Activated naive CD8-positive, alpha-beta T cell treated with anti-CD3 and anti-CD28 coated beads, Interleukin-2, amount 50 U/mL, for 24 hours (primary cell): ENCODE data around the gene NDST4.
"Not testable (repeated sequence)": the region's sequence is repeated elsewhere in the genome, so short reads cannot be mapped to it uniquely, and the experiment has no call there.

Experiments
- ATAC-seq: fragments of 150-1000 bp; cut with Tn5 transposase; one replicate; pipeline ENCODE4 v1.10.0; 2021
- DNase-seq: peaks from one replicate; pipeline ENCODE4 v3.0.0; 2021
- H3K27ac Mint-ChIP-seq: one replicate; pipeline ENCODE4 v1.8.0; 2021; ENCODE audit warnings: mild to moderate bottlenecking, mixed read lengths
- H3K27me3 Mint-ChIP-seq: one replicate; pipeline ENCODE4 v1.8.0; 2021; ENCODE audit warnings: mixed read lengths
- H3K36me3 Mint-ChIP-seq: one replicate; pipeline ENCODE4 v1.8.0; 2021; ENCODE audit warnings: low read depth, mixed read lengths
- H3K4me1 Mint-ChIP-seq: one replicate; pipeline ENCODE4 v1.8.0; 2021; ENCODE audit warnings: mixed read lengths
- H3K4me3 Mint-ChIP-seq: one replicate; pipeline ENCODE4 v1.8.0; 2021; ENCODE audit warnings: mild to moderate bottlenecking, moderate library complexity, mixed read lengths
- H3K9me3 Mint-ChIP-seq: one replicate; pipeline ENCODE4 v1.8.0; 2021; ENCODE audit warnings: mixed read lengths

The NDST4 gene

GRCh38 chr4:114986133-114986532 is 127.3 kb downstream of the NDST4 start:
- Mint-ChIP-seq H3K27me3 (no peaks in the 10 kb centered on the region), H3K4me3 (no peak overlapping the region), H3K9me3 (peaks cover 7% of the 10 kb centered on the region), H3K27ac (no peak overlapping the region), H3K36me3 (no peaks in the 10 kb centered on the region), H3K4me1 (no peaks in the 10 kb centered on the region)
- no peak for DNase-seq
- ATAC-seq, result no peak

- Mint-ChIP-seq H3K36me3 (no peaks in the 10 kb centered on the region), H3K27me3 (no peaks in the 10 kb centered on the region), H3K4me1 (no peaks in the 10 kb centered on the region), H3K27ac (no peak overlapping the region), H3K4me3 (no peak overlapping the region), H3K9me3 (peaks cover 14% of the 10 kb centered on the region)
- DNase-seq (no peak), ATAC-seq (no peak)
Observed at GRCh38 chr4:114980932-114981708, 132.3 kb downstream of the NDST4 start.

GRCh38 chr4:114980399-114980798 is 133.0 kb downstream of the NDST4 start:
- not testable (repeated sequence) for DNase-seq, H3K4me3 Mint-ChIP-seq, H3K27ac Mint-ChIP-seq, ATAC-seq, H3K27me3 Mint-ChIP-seq, H3K36me3 Mint-ChIP-seq, H3K4me1 Mint-ChIP-seq
- H3K9me3 Mint-ChIP-seq, result peaks cover 14% of the 10 kb centered on the region

- DNase-seq, result no peak
- Mint-ChIP-seq H3K36me3 (no peaks in the 10 kb centered on the region), H3K27me3 (no peaks in the 10 kb centered on the region), H3K4me1 (no peaks in the 10 kb centered on the region), H3K27ac (no peak overlapping the region), H3K4me3 (no peak overlapping the region), H3K9me3 (peaks cover 10% of the 10 kb centered on the region)
- ATAC-seq, result no peak
Observed at GRCh38 chr4:114976901-114977300, 136.5 kb downstream of the NDST4 start.

GRCh38 chr4:114964026-114964425 is 149.4 kb downstream of the NDST4 start:
- no peak for ATAC-seq
- no peaks in the 10 kb centered on the region for H3K36me3 Mint-ChIP-seq
- no peak for DNase-seq
- H3K27ac Mint-ChIP-seq, result no peak overlapping the region
- no peaks in the 10 kb centered on the region for H3K27me3 Mint-ChIP-seq
- H3K4me3 Mint-ChIP-seq, result no peak overlapping the region
- H3K9me3 Mint-ChIP-seq, result peaks cover 8% of the 10 kb centered on the region
- H3K4me1 Mint-ChIP-seq, result no peaks in the 10 kb centered on the region

GRCh38 chr4:114945616-114946015 is 167.8 kb downstream of the NDST4 start:
- H3K4me1 Mint-ChIP-seq, result no peaks in the 10 kb centered on the region
- DNase-seq (no peak), ATAC-seq (no peak)
- no peaks in the 10 kb centered on the region for H3K36me3 Mint-ChIP-seq
- no peak overlapping the region for H3K4me3 Mint-ChIP-seq
- no peak overlapping the region for H3K27ac Mint-ChIP-seq
- H3K27me3 Mint-ChIP-seq, result no peaks in the 10 kb centered on the region
- peaks cover 4% of the 10 kb centered on the region for H3K9me3 Mint-ChIP-seq

GRCh38 chr4:114941503-114941902 is 171.9 kb downstream of the NDST4 start:
- no peaks in the 10 kb centered on the region for H3K27me3 Mint-ChIP-seq
- no peaks in the 10 kb centered on the region for H3K36me3 Mint-ChIP-seq
- no peak for ATAC-seq
- no peak overlapping the region for H3K4me3 Mint-ChIP-seq
- no peak overlapping the region for H3K27ac Mint-ChIP-seq
- peaks cover 8% of the 10 kb centered on the region for H3K9me3 Mint-ChIP-seq
- DNase-seq, result no peak
- no peaks in the 10 kb centered on the region for H3K4me1 Mint-ChIP-seq

- Mint-ChIP-seq H3K27ac (no peak overlapping the region), H3K36me3 (no peaks in the 10 kb centered on the region), H3K4me1 (no peaks in the 10 kb centered on the region), H3K9me3 (peaks cover 9% of the 10 kb centered on the region), H3K4me3 (no peak overlapping the region), H3K27me3 (no peaks in the 10 kb centered on the region)
- ATAC-seq (no peak), DNase-seq (no peak)
Observed at GRCh38 chr4:114927881-114928280, 185.5 kb downstream of the NDST4 start.

GRCh38 chr4:114926583-114926982 is 186.8 kb downstream of the NDST4 start:
- ATAC-seq, result no peak
- no peaks in the 10 kb centered on the region for H3K4me1 Mint-ChIP-seq
- no peak overlapping the region for H3K4me3 Mint-ChIP-seq
- H3K9me3 Mint-ChIP-seq, result peaks cover 9% of the 10 kb centered on the region
- H3K36me3 Mint-ChIP-seq, result no peaks in the 10 kb centered on the region
- no peak overlapping the region for H3K27ac Mint-ChIP-seq
- no peaks in the 10 kb centered on the region for H3K27me3 Mint-ChIP-seq
- DNase-seq, result no peak

- no peak overlapping the region for H3K27ac Mint-ChIP-seq
- no peak overlapping the region for H3K4me3 Mint-ChIP-seq
- no peaks in the 10 kb centered on the region for H3K27me3 Mint-ChIP-seq
- no peak for DNase-seq
- ATAC-seq, result no peak
- H3K36me3 Mint-ChIP-seq, result no peaks in the 10 kb centered on the region
- peaks cover 7% of the 10 kb centered on the region for H3K9me3 Mint-ChIP-seq
- H3K4me1 Mint-ChIP-seq, result no peaks in the 10 kb centered on the region
Observed at GRCh38 chr4:114924311-114924710, 189.1 kb downstream of the NDST4 start.

GRCh38 chr4:114922592-114922933 is 190.9 kb downstream of the NDST4 start:
- no peak for DNase-seq
- H3K27ac Mint-ChIP-seq, result no peak overlapping the region
- no peaks in the 10 kb centered on the region for H3K9me3 Mint-ChIP-seq
- H3K4me1 Mint-ChIP-seq, result no peaks in the 10 kb centered on the region
- no peaks in the 10 kb centered on the region for H3K36me3 Mint-ChIP-seq
- no peak for ATAC-seq
- H3K27me3 Mint-ChIP-seq, result no peaks in the 10 kb centered on the region
- no peak overlapping the region for H3K4me3 Mint-ChIP-seq

GRCh38 chr4:114921790-114922591 is 191.4 kb downstream of the NDST4 start:
- Mint-ChIP-seq H3K27me3 (no peaks in the 10 kb centered on the region), H3K4me1 (no peaks in the 10 kb centered on the region), H3K27ac (no peak overlapping the region), H3K36me3 (no peaks in the 10 kb centered on the region), H3K4me3 (no peak overlapping the region), H3K9me3 (no peaks in the 10 kb centered on the region)
- DNase-seq (no peak), ATAC-seq (no peak)

- no peaks in the 10 kb centered on the region for H3K9me3 Mint-ChIP-seq
- H3K36me3 Mint-ChIP-seq, result no peaks in the 10 kb centered on the region
- H3K27me3 Mint-ChIP-seq, result no peaks in the 10 kb centered on the region
- DNase-seq (no peak), ATAC-seq (no peak)
- no peaks in the 10 kb centered on the region for H3K4me1 Mint-ChIP-seq
- H3K4me3 Mint-ChIP-seq, result no peak overlapping the region
- no peak overlapping the region for H3K27ac Mint-ChIP-seq
Observed at GRCh38 chr4:114921191-114921590, 192.2 kb downstream of the NDST4 start.

- Mint-ChIP-seq H3K4me3 (no peak overlapping the region), H3K4me1 (no peaks in the 10 kb centered on the region), H3K36me3 (no peaks in the 10 kb centered on the region), H3K27ac (no peak overlapping the region), H3K27me3 (no peaks in the 10 kb centered on the region), H3K9me3 (no peaks in the 10 kb centered on the region)
- no peak for ATAC-seq
- no peak for DNase-seq
Observed at GRCh38 chr4:114911111-114911510, 202.3 kb downstream of the NDST4 start.

- Mint-ChIP-seq H3K9me3 (no peaks in the 10 kb centered on the region), H3K4me3 (no peak overlapping the region), H3K4me1 (no peaks in the 10 kb centered on the region), H3K36me3 (no peaks in the 10 kb centered on the region), H3K27me3 (no peaks in the 10 kb centered on the region), H3K27ac (no peak overlapping the region)
- DNase-seq (no peak), ATAC-seq (no peak)
Observed at GRCh38 chr4:114907568-114907967, 205.9 kb downstream of the NDST4 start.
